ENCODE results near the gene HNRNPA3. TPM values are rescaled to one million over a fixed set of nuclear protein-coding genes. Genes with fewer than 3 reads are reported as not detected.

HNRNPA3 gene
- total RNA-seq, 4 donors from 2014 or later = 56.4 to 256 (median 107) TPM

DNA sequence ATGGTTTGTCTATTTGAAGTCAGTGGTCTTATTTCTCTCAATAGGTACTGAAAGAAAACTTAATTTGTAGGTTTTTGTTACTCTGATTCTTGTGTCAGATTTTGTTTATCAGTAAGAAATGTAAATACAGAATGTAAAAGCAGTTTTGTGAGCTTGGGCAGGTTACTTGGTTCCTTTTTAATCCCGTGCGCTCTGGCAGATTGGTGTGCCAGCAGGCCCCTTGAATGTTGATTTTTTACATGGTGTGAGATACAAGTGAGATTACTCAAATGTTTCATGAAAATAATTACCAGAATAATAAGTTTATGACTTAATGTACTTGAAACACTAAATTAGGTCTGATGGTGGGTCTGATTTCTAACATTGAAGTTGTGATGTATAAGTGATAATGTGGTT is 13.4 kb downstream of the HNRNPA3 start:
- intact Hi-C loops (cut with DNase I; ENCODE audit: low total_unique reads) = no loop called here
- no peak overlapping the region for H3K4me3 ChIP-seq
- no peaks in the 10 kb centered on the region for H3K4me1 ChIP-seq
- H3K27me3 ChIP-seq = no peaks in the 10 kb centered on the region
- H3K9me3 ChIP-seq = no peaks in the 10 kb centered on the region
- TF ChIP-seq, protein P1, sequence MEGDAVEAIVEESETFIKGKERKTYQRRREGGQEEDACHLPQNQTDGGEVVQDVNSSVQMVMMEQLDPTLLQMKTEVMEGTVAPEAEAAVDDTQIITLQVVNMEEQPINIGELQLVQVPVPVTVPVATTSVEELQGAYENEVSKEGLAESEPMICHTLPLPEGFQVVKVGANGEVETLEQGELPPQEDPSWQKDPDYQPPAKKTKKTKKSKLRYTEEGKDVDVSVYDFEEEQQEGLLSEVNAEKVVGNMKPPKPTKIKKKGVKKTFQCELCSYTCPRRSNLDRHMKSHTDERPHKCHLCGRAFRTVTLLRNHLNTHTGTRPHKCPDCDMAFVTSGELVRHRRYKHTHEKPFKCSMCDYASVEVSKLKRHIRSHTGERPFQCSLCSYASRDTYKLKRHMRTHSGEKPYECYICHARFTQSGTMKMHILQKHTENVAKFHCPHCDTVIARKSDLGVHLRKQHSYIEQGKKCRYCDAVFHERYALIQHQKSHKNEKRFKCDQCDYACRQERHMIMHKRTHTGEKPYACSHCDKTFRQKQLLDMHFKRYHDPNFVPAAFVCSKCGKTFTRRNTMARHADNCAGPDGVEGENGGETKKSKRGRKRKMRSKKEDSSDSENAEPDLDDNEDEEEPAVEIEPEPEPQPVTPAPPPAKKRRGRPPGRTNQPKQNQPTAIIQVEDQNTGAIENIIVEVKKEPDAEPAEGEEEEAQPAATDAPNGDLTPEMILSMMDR (IDR thresholded peaks at IDR 0.05) = no peak
- TF ChIP-seq POLR2A (IDR thresholded peaks at IDR 0.05) = no peak
- no peak for DNase-seq
- H3K36me3 ChIP-seq = no peaks in the 10 kb centered on the region
- no peak overlapping the region for H3K27ac ChIP-seq

DNA sequence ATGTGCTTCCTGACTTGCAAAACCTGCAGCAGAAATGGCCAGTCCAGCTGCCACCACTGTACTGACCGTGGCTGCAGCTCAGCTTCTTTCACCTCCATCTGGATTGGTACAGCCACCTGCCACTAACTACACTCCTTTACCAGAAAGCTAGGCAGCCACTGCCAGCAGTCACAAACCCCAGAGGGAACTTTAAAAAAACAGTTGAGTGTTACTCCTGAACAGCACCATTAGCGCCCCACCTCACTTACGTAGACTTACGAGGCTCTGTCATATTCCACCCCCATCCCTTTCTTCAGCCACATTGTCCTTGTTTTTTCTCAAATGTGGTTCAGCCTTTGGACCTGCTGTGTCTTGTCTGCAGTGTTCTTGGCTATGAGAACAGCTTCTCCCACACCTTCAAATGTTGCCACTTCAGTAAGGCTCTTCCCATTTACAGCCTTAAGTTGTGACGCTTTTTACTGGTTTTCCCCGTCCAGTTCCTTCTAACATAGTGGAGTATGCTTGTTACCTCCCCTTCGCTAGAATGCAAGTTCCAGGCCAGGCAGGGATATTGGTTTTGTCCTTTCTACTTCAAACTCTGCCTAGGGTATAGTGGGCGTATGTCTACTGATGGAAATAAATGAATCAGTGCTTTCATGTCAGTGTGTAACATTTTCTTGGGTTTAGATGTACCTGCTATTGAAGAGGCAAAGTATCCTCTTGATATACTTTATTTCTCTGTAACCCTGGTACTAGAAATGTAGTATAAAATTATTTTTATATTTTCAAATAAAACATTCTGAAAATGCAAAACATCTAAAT is 17.0 kb downstream of the HNRNPA3 start:
- Histone ChIP-seq H3K4me3 (no peak overlapping the region), H3K4me1 (no peaks in the 10 kb centered on the region), H3K27me3 (no peaks in the 10 kb centered on the region), H3K27ac (no peak overlapping the region), H3K36me3 (no peaks in the 10 kb centered on the region), H3K9me3 (no peaks in the 10 kb centered on the region)
- no peak for DNase-seq
- intact Hi-C loops (cut with DNase I; ENCODE audit: low total_unique reads) = no loop called here
- TF ChIP-seq, protein P1 (IDR thresholded peaks at IDR 0.05) = no peak
- TF ChIP-seq POLR2A (IDR thresholded peaks at IDR 0.05) = no peak

DNA sequence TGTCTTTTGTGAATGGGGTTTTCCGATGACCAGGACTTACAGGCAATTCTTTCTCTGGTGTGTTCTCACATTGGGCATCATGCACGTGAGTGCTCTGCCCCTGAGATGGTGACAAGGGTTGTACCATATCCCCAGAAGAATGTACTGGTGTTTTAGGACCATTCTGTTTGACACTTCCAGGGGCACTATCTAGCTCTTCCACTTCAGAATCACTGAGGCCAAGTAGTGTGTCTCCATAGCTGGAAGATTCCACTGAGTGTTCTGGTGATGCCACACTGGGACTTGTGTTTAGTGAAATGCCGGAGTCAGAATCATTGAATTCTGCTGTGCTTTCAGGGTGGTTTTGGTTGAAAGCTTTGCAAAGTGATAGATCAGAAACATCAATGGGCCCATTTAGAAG is 18.7 kb downstream of the HNRNPA3 start:
- Histone ChIP-seq H3K27ac (no peak overlapping the region), H3K4me1 (no peaks in the 10 kb centered on the region), H3K36me3 (no peaks in the 10 kb centered on the region), H3K27me3 (no peaks in the 10 kb centered on the region), H3K4me3 (no peak overlapping the region), H3K9me3 (no peaks in the 10 kb centered on the region)
- intact Hi-C loops (cut with DNase I; ENCODE audit: low total_unique reads) = no loop called here
- DNase-seq = no peak
- no peak for TF ChIP-seq POLR2A (IDR thresholded peaks at IDR 0.05)
- TF ChIP-seq, protein P1 (IDR thresholded peaks at IDR 0.05) = no peak

- no peak overlapping the region for H3K27ac ChIP-seq
- intact Hi-C loops (cut with DNase I; ENCODE audit: low total_unique reads) = no loop called here
These were observed 19.6 kb downstream of the HNRNPA3 start for GRCh38 chr2:177232098-177232704.

GRCh38 chr2:177234267-177234666 is 21.7 kb downstream of the HNRNPA3 start:
- no peak for TF ChIP-seq POLR2A (IDR thresholded peaks at IDR 0.05)
- TF ChIP-seq, protein P1 (IDR thresholded peaks at IDR 0.05) = no peak
- intact Hi-C loops (cut with DNase I; ENCODE audit: low total_unique reads) = no loop called here
- no peak overlapping the region for H3K27ac ChIP-seq
- H3K4me3 ChIP-seq = no peak overlapping the region
- no peaks in the 10 kb centered on the region for H3K27me3 ChIP-seq
- no peaks in the 10 kb centered on the region for H3K36me3 ChIP-seq
- peaks cover 0 to 12% of the 10 kb centered on the region in 2 donors for H3K4me1 ChIP-seq
- no peaks in the 10 kb centered on the region for H3K9me3 ChIP-seq
- DNase-seq = no peak

More at GRCh38 chr2:177232098-177232704, 19.6 kb downstream of the HNRNPA3 start:
- Histone ChIP-seq H3K4me1 (peaks cover 0 to 5% of the 10 kb centered on the region in 2 donors), H3K4me3 (no peak overlapping the region), H3K9me3 (no peaks in the 10 kb centered on the region), H3K36me3 (no peaks in the 10 kb centered on the region), H3K27me3 (no peaks in the 10 kb centered on the region)
- TF ChIP-seq, protein P1 (IDR thresholded peaks at IDR 0.05) = no peak
- no peak for TF ChIP-seq POLR2A (IDR thresholded peaks at IDR 0.05)
- DNase-seq = no peak

Measured in uterus (tissue), 4 donors.